K562 (cell line): Measurements from ENCODE around the gene LRP1B. TPM values are rescaled to one million over a fixed set of nuclear protein-coding genes. Genes with fewer than 3 reads are reported as not detected.

ENCODE experiments used
- ATAC-seq: fragments of 200-7000 bp; cut with Tn5 transposase; 3 replicates; pipeline ENCODE4 v1.9.1; 2020; ENCODE audit warnings: moderate library complexity
- BruUV-seq: library from RNA; stranded (reverse); fragments of 400-500 nt; replicated peaks from 2 replicates; lab custom pipeline; 2021; lab: Mats Ljungman, UMichigan
- CTCF ChIA-PET: fragments of 300-600 bp; formaldehyde crosslinking; extraction: SDS; loops from one replicate; lab custom pipeline; 2021; ENCODE audit warnings: low intra/inter-chr PET ratio; lab: Yijun Ruan, JAX
- POLR2A ChIA-PET: fragments of 300-600, 350-650 bp; sonication (Branson Sonifier 250); formaldehyde crosslinking; extraction: SDS; loops from one replicate; lab custom pipeline; 2021; ENCODE audit warnings: antibody characterized with exemption, inconsistent platforms; lab: Yijun Ruan, JAX
- DNase-seq, 4 experiments: peaks; one replicate each; pipeline versions ENCODE4 v3.0.0 to v3.0.0-alpha.2; 2011 to 2018; ENCODE audit warnings: low spot score in 3 of 4, mixed read lengths in 3 of 4; ENCODE audit errors: extremely low read depth in 1 of 4
- FAIRE-seq: peaks from 2 replicates; lab custom pipeline; 2011; peaks lifted over from hg19 to GRCh38; lab: Jason Lieb, UNC
- H2AFZ ChIP-seq: 2 replicates; pipeline ENCODE4 v1.6.0; 2011; ENCODE audit warnings: low read depth, low read length, control low read depth, inconsistent platforms
- H3K27ac ChIP-seq: fragments of 200-600 bp; 3 replicates; pipeline ENCODE4 v1.8.0; 2011; ENCODE audit warnings: low read depth, mild to moderate bottlenecking, control low read depth, inconsistent platforms, low read length, moderate library complexity, mixed read lengths; ENCODE audit errors: extremely low read depth
- H3K27me3 ChIP-seq, 2 experiments: fragments of 300-600 bp in 1 of 2; 2 replicates in 1 of 2; 3 replicates in 1 of 2; pipeline versions ENCODE4 v1.6.0 to v1.8.0; 2011; ENCODE audit warnings: inconsistent platforms in 2 of 2, low read length in 2 of 2, mild to moderate bottlenecking in 1 of 2, mixed read lengths in 1 of 2, moderate library complexity in 1 of 2; ENCODE audit not compliant: control insufficient read depth in 2 of 2, insufficient read depth in 2 of 2
- H3K36me3 ChIP-seq: fragments of 300-600 bp; 3 replicates; pipeline ENCODE4 v1.8.0; 2011; ENCODE audit warnings: mild to moderate bottlenecking, low read length, inconsistent platforms; ENCODE audit not compliant: control insufficient read depth, insufficient read depth
- H3K4me1 ChIP-seq, 2 experiments: fragments of 200-600 bp in 1 of 2; replicated peaks in 1 of 2; 2 replicates in 1 of 2; 3 replicates in 1 of 2; pipeline versions ENCODE4 v1.5.1 to v1.8.0; 2011; ENCODE audit warnings: inconsistent platforms in 2 of 2, low read length in 2 of 2, mild to moderate bottlenecking in 1 of 2, mixed read lengths in 1 of 2, moderate library complexity in 1 of 2; ENCODE audit not compliant: control insufficient read depth in 2 of 2, insufficient read depth in 2 of 2
- H3K4me2 ChIP-seq: 2 replicates; pipeline ENCODE4 v1.6.1; 2011; ENCODE audit warnings: low read length, control low read depth, inconsistent platforms, mixed read lengths; ENCODE audit not compliant: insufficient read depth
- H3K4me3 ChIP-seq: fragments of 200-600 bp; sonication (generic), shearing (Covaris generic); 2 replicates; pipeline ENCODE4 v1.5.1; 2016; ENCODE audit warnings: control low read depth, inconsistent platforms
- H3K79me2 ChIP-seq: fragments of 200-600 bp; 3 replicates; pipeline ENCODE4 v1.8.0; 2011; ENCODE audit warnings: low read length, inconsistent platforms; ENCODE audit not compliant: control insufficient read depth, insufficient read depth
- H3K9ac ChIP-seq, 2 experiments: 2 replicates each; pipeline versions ENCODE4 v1.6.0 to v1.6.1; 2011; ENCODE audit warnings: low read depth in 2 of 2, low read length in 2 of 2, control low read depth in 1 of 2, inconsistent platforms in 1 of 2, mild to moderate bottlenecking in 1 of 2, mixed read lengths in 1 of 2; ENCODE audit not compliant: insufficient read depth in 1 of 2
- H3K9me1 ChIP-seq: one replicate; pipeline ENCODE4 v1.6.0; 2011; ENCODE audit warnings: inconsistent platforms, mild to moderate bottlenecking, low read length, moderate library complexity; ENCODE audit not compliant: control insufficient read depth, insufficient read depth
- H3K9me3 ChIP-seq: replicated peaks from 2 replicates; pipeline ENCODE4 v1.5.1; 2011; ENCODE audit warnings: low read depth, low read length, inconsistent platforms; ENCODE audit not compliant: control insufficient read depth, insufficient read depth
- H4K20me1 ChIP-seq: replicated peaks from 2 replicates; pipeline ENCODE4 v1.6.1; 2011; ENCODE audit warnings: low read length, inconsistent platforms, mixed read lengths; ENCODE audit not compliant: control insufficient read depth, insufficient read depth
- DACH1 ChIP-seq: fragments of 450-650 bp; IDR thresholded peaks from 2 replicates; pipeline ENCODE4 v1.6.1; 2018; ENCODE audit not compliant: partially characterized antibody
- EP300 ChIP-seq: IDR thresholded peaks from 2 replicates; pipeline ENCODE4 v1.6.1; 2012; ENCODE audit warnings: low read length, improper control_type of control experiment
- FUS ChIP-seq: fragments of 200-400 bp; formaldehyde crosslinking; optimal IDR thresholded peaks from 2 replicates; pipeline ENCODE3; 2017; ENCODE audit warnings: low read depth, low read length
- GABPB1 ChIP-seq: sonication (generic); formaldehyde crosslinking; IDR thresholded peaks from 2 replicates; pipeline ENCODE4 v1.8.0; 2022; ENCODE audit warnings: mild to moderate bottlenecking, missing genetic modification reagents
- HDAC3 ChIP-seq: fragments of 450-650 bp; IDR thresholded peaks from 2 replicates; pipeline ENCODE4 v1.6.1; 2018; ENCODE audit warnings: borderline replicate concordance, mild to moderate bottlenecking, moderate library complexity; ENCODE audit not compliant: partially characterized antibody
- IFI16 ChIP-seq: fragments of 250-450 bp; sonication (Bioruptor Pico); IDR thresholded peaks from 2 replicates; pipeline ENCODE4 v2.1.2; 2022; ENCODE audit warnings: mild to moderate bottlenecking, inconsistent platforms
- MBD2 ChIP-seq: sonication (generic); IDR thresholded peaks from 2 replicates; pipeline ENCODE4 v1.6.1; 2016; ENCODE audit warnings: low read depth, borderline replicate concordance
- MIER1 ChIP-seq: fragments of 450-650 bp; IDR thresholded peaks from 2 replicates; pipeline ENCODE4 v1.6.1; 2016; ENCODE audit warnings: antibody characterized with exemption, mild to moderate bottlenecking, low read depth
- NUFIP1 ChIP-seq: fragments of 450-650 bp; IDR thresholded peaks from 2 replicates; pipeline ENCODE4 v1.6.1; 2018; ENCODE audit not compliant: partially characterized antibody
- PPARD ChIP-seq: fragments of 250-450 bp; sonication (Bioruptor Pico); IDR thresholded peaks from 2 replicates; pipeline ENCODE4 v1.8.0; 2022; ENCODE audit warnings: inconsistent platforms, mild to moderate bottlenecking, moderate library complexity
- RBM15 ChIP-seq: fragments of 200-400 bp; formaldehyde crosslinking; IDR thresholded peaks from 2 replicates; pipeline ENCODE4 v1.6.1; 2018; ENCODE audit warnings: mild to moderate bottlenecking, low read length, moderate library complexity; ENCODE audit not compliant: insufficient read depth
- TBL1XR1 ChIP-seq, 2 experiments: IDR thresholded peaks; 2 replicates each; pipeline ENCODE4 v1.6.1; 2012; ENCODE audit warnings: improper control_type of control experiment in 2 of 2, low read length in 2 of 2, mild to moderate bottlenecking in 1 of 2
- TGIF2 ChIP-seq: sonication (generic); formaldehyde crosslinking; IDR thresholded peaks from 2 replicates; pipeline ENCODE4 v1.8.1; 2022; ENCODE audit warnings: mild to moderate bottlenecking, missing genetic modification reagents, moderate library complexity
- U2AF2 ChIP-seq: fragments of 200-400 bp; formaldehyde crosslinking; optimal IDR thresholded peaks from 2 replicates; pipeline ENCODE3; 2017; ENCODE audit warnings: low read depth, mild to moderate bottlenecking, low read length
- ZKSCAN3 ChIP-seq: fragments of 250-450 bp; sonication (Bioruptor Pico); IDR thresholded peaks from 2 replicates; pipeline ENCODE4 v1.4.0; 2020
- WGBS: fragments of 100-300 bp; shearing (Covaris generic); methylation state at CpG from one replicate; pipeline ENCODE4 v1.1.6; 2016; ENCODE audit warnings: low coverage, mixed read lengths; ENCODE audit not compliant: insufficient coverage; ENCODE audit errors: missing lambda C conversion rate; 5-methylcytosine and 5-hydroxymethylcytosine counted together
- in situ Hi-C: fragments of 300-500 bp; cut with MboI; formaldehyde crosslinking; loops from 4 replicates; pipeline ENCODE4 v1.15.0; 2018; ENCODE audit warnings: inconsistent platforms, mixed read lengths
- intact Hi-C: fragments of 100-400 bp; cut with micrococcal nuclease; formaldehyde crosslinking; loops from 2 replicates; pipeline ENCODE4 v1.14.2; 2022
- polyA plus RNA-seq, 8 experiments: library from polyadenylated mRNA; depleted of rRNA in 4 of 8; stranded (reverse) in 5 of 8; unstranded in 3 of 8; fragments of >200 nt; fragmentation: Nextera tagmentation in 2 of 8; fragmentation: Illumina TruSeq in 1 of 8; extraction: Ambion mirVana in 2 of 8; extraction: Trizol in 1 of 8; gene quantifications; 2 replicates each; pipeline versions ENCODE4 v1.2.1 to v1.2.3, GENCODE V29; 2011 to 2014; ENCODE audit warnings: inconsistent platforms in 1 of 8, missing spikeins in 1 of 8
- total RNA-seq, 7 experiments: library from RNA; depleted of rRNA in 6 of 7; stranded (reverse); fragments of >200 nt in 6 of 7; fragmentation: Illumina TruSeq in 2 of 7; extraction: Trizol in 2 of 7; gene quantifications; 2 replicates each; pipeline versions ENCODE4 v1.2.1 to v1.2.3, GENCODE V29; 2011 to 2021; ENCODE audit warnings: low replicate concordance in 1 of 7
- TF ChIP-seq, protein P1 (sequence below): fragments of 450-650 bp; formaldehyde crosslinking; conservative IDR thresholded peaks from 2 replicates; pipeline ENCODE4 v1.4.0; 2022; ENCODE audit warnings: mild to moderate bottlenecking, missing genetic modification characterization
- TF ChIP-seq, protein P2 (sequence below): fragments of 250-450 bp; sonication (Bioruptor Pico); IDR thresholded peaks from 2 replicates; pipeline ENCODE4 v1.5.0; 2020; ENCODE audit warnings: mild to moderate bottlenecking

The LRP1B gene
- total and polyA plus RNA-seq, 9 of the 15 experiments (the other 6 are each of a cell fraction or from before 2014, with no cell fraction given), result not detected

DNA sequence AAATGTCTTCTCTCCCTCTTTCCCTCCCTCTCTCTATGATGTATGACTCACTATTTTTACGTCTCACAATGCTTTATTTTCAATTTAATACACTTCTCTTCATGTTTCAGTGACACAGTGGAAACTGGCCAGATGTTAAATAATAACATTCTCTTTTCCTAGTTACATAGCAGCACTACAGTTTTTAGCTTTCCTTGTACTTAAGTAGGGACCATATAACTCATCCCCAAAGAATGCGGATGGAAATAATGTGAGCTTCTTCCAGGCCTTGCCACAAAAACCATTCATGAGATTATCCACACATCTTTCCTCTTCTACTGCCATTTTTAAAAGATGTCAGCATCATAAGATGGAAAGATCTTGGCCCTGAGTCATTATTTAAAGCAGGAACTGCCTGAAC lies 789.4 kb downstream of the LRP1B start:
- H3K4me2 ChIP-seq, result no peak overlapping the region

DNA sequence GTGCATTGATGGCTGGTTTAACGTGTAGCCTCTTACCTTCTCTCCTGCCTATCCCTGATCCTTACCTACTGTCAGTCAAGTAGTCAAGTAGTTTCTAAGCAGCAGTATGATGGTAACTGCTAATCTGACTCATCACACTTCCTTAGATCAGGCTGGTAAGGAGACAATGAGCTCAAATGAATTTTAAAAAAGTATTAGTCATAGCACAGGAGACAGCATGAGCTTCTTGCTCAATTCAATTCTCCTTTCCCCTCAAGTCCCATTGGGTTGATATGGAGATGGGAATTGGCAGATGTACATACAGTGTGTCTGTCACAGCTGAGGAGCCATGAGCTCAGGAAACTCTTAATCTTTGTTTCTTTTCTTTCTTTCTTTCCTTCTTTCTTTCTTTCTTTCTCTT lies 799.7 kb downstream of the LRP1B start:
- no peak for TF ChIP-seq TBL1XR1 (IDR thresholded peaks at IDR 0.05; ENCODE audit: low read length in 2 of 2)
- TF ChIP-seq HDAC3, result no peak
- TF ChIP-seq NUFIP1, result no peak
- TF ChIP-seq PPARD (CRISPR knock-in tag), result no peak
- no peak for TF ChIP-seq U2AF2
- TF ChIP-seq MIER1, result no peak
- TF ChIP-seq, protein P1, sequence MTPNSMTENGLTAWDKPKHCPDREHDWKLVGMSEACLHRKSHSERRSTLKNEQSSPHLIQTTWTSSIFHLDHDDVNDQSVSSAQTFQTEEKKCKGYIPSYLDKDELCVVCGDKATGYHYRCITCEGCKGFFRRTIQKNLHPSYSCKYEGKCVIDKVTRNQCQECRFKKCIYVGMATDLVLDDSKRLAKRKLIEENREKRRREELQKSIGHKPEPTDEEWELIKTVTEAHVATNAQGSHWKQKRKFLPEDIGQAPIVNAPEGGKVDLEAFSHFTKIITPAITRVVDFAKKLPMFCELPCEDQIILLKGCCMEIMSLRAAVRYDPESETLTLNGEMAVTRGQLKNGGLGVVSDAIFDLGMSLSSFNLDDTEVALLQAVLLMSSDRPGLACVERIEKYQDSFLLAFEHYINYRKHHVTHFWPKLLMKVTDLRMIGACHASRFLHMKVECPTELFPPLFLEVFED (CRISPR knock-in tag), result no peak
- no peak for TF ChIP-seq RBM15
- no peak for TF ChIP-seq GABPB1
- TF ChIP-seq, protein P2, sequence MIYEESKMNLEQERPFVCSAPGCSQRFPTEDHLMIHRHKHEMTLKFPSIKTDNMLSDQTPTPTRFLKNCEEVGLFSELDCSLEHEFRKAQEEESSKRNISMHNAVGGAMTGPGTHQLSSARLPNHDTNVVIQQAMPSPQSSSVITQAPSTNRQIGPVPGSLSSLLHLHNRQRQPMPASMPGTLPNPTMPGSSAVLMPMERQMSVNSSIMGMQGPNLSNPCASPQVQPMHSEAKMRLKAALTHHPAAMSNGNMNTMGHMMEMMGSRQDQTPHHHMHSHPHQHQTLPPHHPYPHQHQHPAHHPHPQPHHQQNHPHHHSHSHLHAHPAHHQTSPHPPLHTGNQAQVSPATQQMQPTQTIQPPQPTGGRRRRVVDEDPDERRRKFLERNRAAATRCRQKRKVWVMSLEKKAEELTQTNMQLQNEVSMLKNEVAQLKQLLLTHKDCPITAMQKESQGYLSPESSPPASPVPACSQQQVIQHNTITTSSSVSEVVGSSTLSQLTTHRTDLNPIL, result no peak
- TF ChIP-seq IFI16 (CRISPR knock-in tag), result no peak
- TF ChIP-seq DACH1, result no peak
- no peak for TF ChIP-seq EP300
- no peak overlapping the region for H3K4me3 ChIP-seq
- no peaks in the 10 kb centered on the region for H3K36me3 ChIP-seq
- no peak overlapping the region for H3K27ac ChIP-seq
- no TSS peak for BruUV-seq
- POLR2A ChIA-PET, result no interaction called here
- H4K20me1 ChIP-seq, result no peaks in the 10 kb centered on the region
- 0% methylated on average over 1 of the region's 1 CpG for WGBS
- no peaks in the 10 kb centered on the region for H3K9me1 ChIP-seq
- DNase-seq (no peak), FAIRE-seq (no peak), ATAC-seq (no peak)
- H3K79me2 ChIP-seq, result no peaks in the 10 kb centered on the region
- no peaks in the 10 kb centered on the region for H3K27me3 ChIP-seq
- intact Hi-C loops, result no loop called here
- no peak overlapping the region for H2AFZ ChIP-seq
- CTCF ChIA-PET, result no interaction called here
- no peaks in the 10 kb centered on the region for H3K9me3 ChIP-seq
- H3K9ac ChIP-seq, result no peak overlapping the region
- no peak overlapping the region for H3K4me2 ChIP-seq
- in situ Hi-C loops, result no loop called here
- H3K4me1 ChIP-seq, result no peaks in the 10 kb centered on the region

More for the DNA sequence above, 789.4 kb downstream of the LRP1B start:
- WGBS, result 0% methylated on average over 2 of the region's 2 CpGs
- CTCF ChIA-PET, result no interaction called here
- in situ Hi-C loops (no loop called here), intact Hi-C loops (no loop called here)
- Histone ChIP-seq H3K4me1 (no peaks in the 10 kb centered on the region), H3K4me3 (no peak overlapping the region), H3K27me3 (no peaks in the 10 kb centered on the region), H2AFZ (no peak overlapping the region), H3K79me2 (no peaks in the 10 kb centered on the region), H3K9me1 (no peaks in the 10 kb centered on the region), H3K36me3 (no peaks in the 10 kb centered on the region), H4K20me1 (no peaks in the 10 kb centered on the region), H3K9me3 (no peaks in the 10 kb centered on the region; the same call in 1 of the 2 replicates), H3K27ac (no peak overlapping the region), H3K9ac (no peak overlapping the region)
- FAIRE-seq (no peak), DNase-seq (no peak), ATAC-seq (no peak)
- POLR2A ChIA-PET, result no interaction called here
- BruUV-seq, result no TSS peak
- TF ChIP-seq MBD2 (no peak), ZKSCAN3 (CRISPR knock-in tag) (no peak), TGIF2 (CRISPR knock-in tag) (no peak), FUS (no peak)
